ENCODE results near the gene PRR29.

The PRR29 gene

GRCh38 chr17:64025732-64026294 lies 27.7 kb downstream of the PRR29 start:
- DNase-seq (peak; percentile 88), ATAC-seq (peak; percentile 76)
- H3K9me3 Mint-ChIP-seq: no peaks in the 10 kb centered on the region
- H3K27ac Mint-ChIP-seq: peak overlapping the region; percentile 86
- H3K4me3 Mint-ChIP-seq: peak overlapping the region; percentile 70
- no peaks in the 10 kb centered on the region for H3K27me3 Mint-ChIP-seq
- H3K36me3 Mint-ChIP-seq (ENCODE audit: low read depth): no peaks in the 10 kb centered on the region
- peaks cover 61% of the 10 kb centered on the region for H3K4me1 Mint-ChIP-seq

- Mint-ChIP-seq H3K27ac (no peak overlapping the region), H3K36me3 (ENCODE audit: low read depth) (no peaks in the 10 kb centered on the region), H3K4me3 (no peak overlapping the region), H3K9me3 (no peaks in the 10 kb centered on the region), H3K27me3 (no peaks in the 10 kb centered on the region), H3K4me1 (peaks cover 35% of the 10 kb centered on the region)
- no peak for ATAC-seq
- DNase-seq: peak; percentile 78
Observed at GRCh38 chr17:64028874-64029464, 30.8 kb downstream of the PRR29 start.

GRCh38 chr17:64032081-64032480 lies 33.9 kb downstream of the PRR29 start:
- H3K4me1 Mint-ChIP-seq: peaks cover 10% of the 10 kb centered on the region
- no peak for ATAC-seq
- H3K27me3 Mint-ChIP-seq: no peaks in the 10 kb centered on the region
- H3K27ac Mint-ChIP-seq: no peak overlapping the region
- DNase-seq: no peak
- H3K4me3 Mint-ChIP-seq: no peak overlapping the region
- no peaks in the 10 kb centered on the region for H3K9me3 Mint-ChIP-seq
- no peaks in the 10 kb centered on the region for H3K36me3 Mint-ChIP-seq (ENCODE audit: low read depth)

GRCh38 chr17:64036198-64036922 lies 38.2 kb downstream of the PRR29 start:
- peaks cover 2% of the 10 kb centered on the region for H3K36me3 Mint-ChIP-seq (ENCODE audit: low read depth)
- no peak overlapping the region for H3K27ac Mint-ChIP-seq
- H3K4me1 Mint-ChIP-seq: no peaks in the 10 kb centered on the region
- DNase-seq: no peak
- H3K9me3 Mint-ChIP-seq: no peaks in the 10 kb centered on the region
- ATAC-seq: no peak
- no peak overlapping the region for H3K4me3 Mint-ChIP-seq
- no peaks in the 10 kb centered on the region for H3K27me3 Mint-ChIP-seq

- H3K36me3 Mint-ChIP-seq (ENCODE audit: low read depth): peaks cover 5% of the 10 kb centered on the region
- no peaks in the 10 kb centered on the region for H3K4me1 Mint-ChIP-seq
- DNase-seq: no peak
- H3K9me3 Mint-ChIP-seq: no peaks in the 10 kb centered on the region
- no peaks in the 10 kb centered on the region for H3K27me3 Mint-ChIP-seq
- ATAC-seq: no peak
- no peak overlapping the region for H3K27ac Mint-ChIP-seq
- H3K4me3 Mint-ChIP-seq: no peak overlapping the region
Observed at GRCh38 chr17:64037180-64037579, 39.0 kb downstream of the PRR29 start.

GRCh38 chr17:64037802-64038201 lies 39.7 kb downstream of the PRR29 start:
- Mint-ChIP-seq H3K4me1 (no peaks in the 10 kb centered on the region), H3K27ac (no peak overlapping the region), H3K4me3 (no peak overlapping the region), H3K36me3 (ENCODE audit: low read depth) (peaks cover 5% of the 10 kb centered on the region), H3K27me3 (no peaks in the 10 kb centered on the region), H3K9me3 (no peaks in the 10 kb centered on the region)
- DNase-seq (no peak), ATAC-seq (no peak)

GRCh38 chr17:64038331-64039105 lies 40.4 kb downstream of the PRR29 start:
- Mint-ChIP-seq H3K36me3 (ENCODE audit: low read depth) (peaks cover 7% of the 10 kb centered on the region), H3K4me3 (no peak overlapping the region)
- no peak for ATAC-seq

GRCh38 chr17:64039106-64039400 lies 40.9 kb downstream of the PRR29 start:
- no peak for DNase-seq
- H3K36me3 Mint-ChIP-seq (ENCODE audit: low read depth): peaks cover 11% of the 10 kb centered on the region
- ATAC-seq: no peak
- no peaks in the 10 kb centered on the region for H3K4me1 Mint-ChIP-seq
- H3K27me3 Mint-ChIP-seq: no peaks in the 10 kb centered on the region
- no peak overlapping the region for H3K4me3 Mint-ChIP-seq
- no peaks in the 10 kb centered on the region for H3K9me3 Mint-ChIP-seq
- no peak overlapping the region for H3K27ac Mint-ChIP-seq

More at GRCh38 chr17:64038331-64039105, 40.4 kb downstream of the PRR29 start:
- no peaks in the 10 kb centered on the region for H3K4me1 Mint-ChIP-seq
- no peak for DNase-seq
- H3K9me3 Mint-ChIP-seq: no peaks in the 10 kb centered on the region
- H3K27ac Mint-ChIP-seq: no peak overlapping the region
- H3K27me3 Mint-ChIP-seq: no peaks in the 10 kb centered on the region

GRCh38 chr17:64040206-64040605 lies 42.1 kb downstream of the PRR29 start:
- Mint-ChIP-seq H3K4me3 (no peak overlapping the region), H3K27ac (no peak overlapping the region), H3K4me1 (no peaks in the 10 kb centered on the region), H3K36me3 (ENCODE audit: low read depth) (peaks cover 18% of the 10 kb centered on the region), H3K27me3 (no peaks in the 10 kb centered on the region), H3K9me3 (no peaks in the 10 kb centered on the region)
- DNase-seq (no peak), ATAC-seq (no peak)

- DNase-seq (no peak), ATAC-seq (no peak)
- H3K27me3 Mint-ChIP-seq: no peaks in the 10 kb centered on the region
- H3K27ac Mint-ChIP-seq: no peak overlapping the region
- no peaks in the 10 kb centered on the region for H3K4me1 Mint-ChIP-seq
- H3K36me3 Mint-ChIP-seq (ENCODE audit: low read depth): peaks cover 32% of the 10 kb centered on the region
- H3K4me3 Mint-ChIP-seq: no peak overlapping the region
- H3K9me3 Mint-ChIP-seq: no peaks in the 10 kb centered on the region
Observed at GRCh38 chr17:64041912-64042311, 43.8 kb downstream of the PRR29 start.

GRCh38 chr17:64042700-64043485 lies 44.7 kb downstream of the PRR29 start:
- Mint-ChIP-seq H3K27ac (no peak overlapping the region), H3K27me3 (no peaks in the 10 kb centered on the region), H3K9me3 (no peaks in the 10 kb centered on the region), H3K36me3 (ENCODE audit: low read depth) (peaks cover 32% of the 10 kb centered on the region), H3K4me1 (no peaks in the 10 kb centered on the region), H3K4me3 (no peak overlapping the region)
- no peak for ATAC-seq
- DNase-seq: no peak

GRCh38 chr17:64045176-64045575 lies 47.0 kb downstream of the PRR29 start:
- H3K36me3 Mint-ChIP-seq (ENCODE audit: low read depth): peaks cover 40% of the 10 kb centered on the region
- H3K27me3 Mint-ChIP-seq: no peaks in the 10 kb centered on the region
- peaks cover 6% of the 10 kb centered on the region for H3K4me1 Mint-ChIP-seq
- H3K27ac Mint-ChIP-seq: no peak overlapping the region
- ATAC-seq (no peak), DNase-seq (no peak)
- no peak overlapping the region for H3K4me3 Mint-ChIP-seq
- no peaks in the 10 kb centered on the region for H3K9me3 Mint-ChIP-seq

GRCh38 chr17:64048805-64049204 lies 50.7 kb downstream of the PRR29 start:
- Mint-ChIP-seq H3K27ac (no peak overlapping the region), H3K4me3 (no peak overlapping the region), H3K4me1 (peaks cover 24% of the 10 kb centered on the region), H3K27me3 (no peaks in the 10 kb centered on the region), H3K9me3 (no peaks in the 10 kb centered on the region), H3K36me3 (ENCODE audit: low read depth) (peaks cover 55% of the 10 kb centered on the region)
- ATAC-seq (no peak), DNase-seq (no peak)

GRCh38 chr17:64051153-64051552 lies 53.0 kb downstream of the PRR29 start:
- H3K4me1 Mint-ChIP-seq: peaks cover 26% of the 10 kb centered on the region
- H3K27me3 Mint-ChIP-seq: no peaks in the 10 kb centered on the region
- DNase-seq: no peak
- ATAC-seq: peak; percentile 54
- no peak overlapping the region for H3K4me3 Mint-ChIP-seq
- peaks cover 44% of the 10 kb centered on the region for H3K36me3 Mint-ChIP-seq (ENCODE audit: low read depth)
- H3K9me3 Mint-ChIP-seq: no peaks in the 10 kb centered on the region
- peak overlapping the region; percentile 59 for H3K27ac Mint-ChIP-seq

Measured in activated naive CD8-positive, alpha-beta T cell treated with anti-CD3 and anti-CD28 coated beads, Interleukin-2, amount 50 U/mL, for 24 hours (primary cell).